ENCODE data around the gene MAB21L1. TPM values are rescaled to one million over a fixed set of nuclear protein-coding genes. Genes with fewer than 3 reads are reported as not detected.

The MAB21L1 gene
- total and polyA plus RNA-seq, 7 donors, result 0.34 to 1.8 (median 1.2) TPM

DNA sequence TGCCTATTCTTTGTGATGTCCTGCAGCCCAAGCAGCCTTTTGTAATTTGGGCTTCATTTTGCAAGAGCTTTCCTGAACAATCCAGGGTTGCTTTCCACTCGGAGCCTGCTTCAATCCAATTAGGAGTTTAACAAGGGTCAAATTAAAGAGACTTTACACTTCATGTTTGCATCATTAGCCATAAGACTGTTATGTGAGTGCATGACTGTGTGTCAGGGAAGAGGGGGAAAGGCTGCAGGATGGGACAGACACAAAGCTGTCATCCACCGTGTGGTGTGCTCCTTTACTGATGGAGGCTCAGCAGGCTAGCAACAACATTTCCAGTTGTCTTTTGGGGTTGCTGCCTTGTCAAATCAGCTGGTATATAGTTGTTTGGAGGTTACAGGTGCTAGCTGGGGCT is 23.7 kb upstream of the MAB21L1 start:
- no peaks in the 10 kb centered on the region for H3K36me3 ChIP-seq (ENCODE audit: insufficient read depth in 1 of 2, low read depth in 1 of 2)
- DNase-seq, result no peak
- H3K9me3 ChIP-seq, result peaks cover 5% of the 10 kb centered on the region
- intact Hi-C loops (cut with DNase I), result no loop called here
- no peaks in the 10 kb centered on the region for H3K27me3 ChIP-seq (ENCODE audit: insufficient read depth in 3 of 3, low read length in 2 of 3)
- no peak overlapping the region for H3K4me3 ChIP-seq
- WGBS, 3 donors, result 71 to 78% (median 74%) methylated on average over 2 of the region's 2 CpGs
- H3K27ac ChIP-seq, result no peak overlapping the region
- TF ChIP-seq, protein P1, sequence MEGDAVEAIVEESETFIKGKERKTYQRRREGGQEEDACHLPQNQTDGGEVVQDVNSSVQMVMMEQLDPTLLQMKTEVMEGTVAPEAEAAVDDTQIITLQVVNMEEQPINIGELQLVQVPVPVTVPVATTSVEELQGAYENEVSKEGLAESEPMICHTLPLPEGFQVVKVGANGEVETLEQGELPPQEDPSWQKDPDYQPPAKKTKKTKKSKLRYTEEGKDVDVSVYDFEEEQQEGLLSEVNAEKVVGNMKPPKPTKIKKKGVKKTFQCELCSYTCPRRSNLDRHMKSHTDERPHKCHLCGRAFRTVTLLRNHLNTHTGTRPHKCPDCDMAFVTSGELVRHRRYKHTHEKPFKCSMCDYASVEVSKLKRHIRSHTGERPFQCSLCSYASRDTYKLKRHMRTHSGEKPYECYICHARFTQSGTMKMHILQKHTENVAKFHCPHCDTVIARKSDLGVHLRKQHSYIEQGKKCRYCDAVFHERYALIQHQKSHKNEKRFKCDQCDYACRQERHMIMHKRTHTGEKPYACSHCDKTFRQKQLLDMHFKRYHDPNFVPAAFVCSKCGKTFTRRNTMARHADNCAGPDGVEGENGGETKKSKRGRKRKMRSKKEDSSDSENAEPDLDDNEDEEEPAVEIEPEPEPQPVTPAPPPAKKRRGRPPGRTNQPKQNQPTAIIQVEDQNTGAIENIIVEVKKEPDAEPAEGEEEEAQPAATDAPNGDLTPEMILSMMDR (IDR thresholded peaks at IDR 0.05), result no peak
- ATAC-seq, result no peak
- H3K4me1 ChIP-seq, result no peaks in the 10 kb centered on the region

DNA sequence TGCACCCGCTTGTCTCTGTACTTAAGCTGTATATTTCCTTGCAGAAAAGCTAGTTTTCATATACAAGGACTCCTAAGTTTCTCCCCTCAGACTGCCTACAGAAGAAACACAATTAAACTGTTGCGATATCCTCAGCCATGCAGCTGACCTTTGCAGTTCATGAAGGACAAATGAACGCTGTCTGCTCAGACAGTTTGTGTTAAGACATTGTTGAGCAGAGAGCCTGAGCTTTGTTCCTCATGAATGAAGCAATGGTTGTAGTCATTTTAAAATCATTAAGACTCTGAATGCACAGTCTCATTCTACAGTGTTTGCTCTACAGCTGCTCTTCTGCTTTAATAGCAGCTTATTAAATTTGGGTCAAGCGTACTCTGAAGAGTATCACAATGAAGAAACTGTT is 23.2 kb upstream of the MAB21L1 start:
- intact Hi-C loops (cut with DNase I), result no loop called here
- Histone ChIP-seq H3K9me3 (peaks cover 9% of the 10 kb centered on the region), H3K4me3 (no peak overlapping the region), H3K4me1 (no peaks in the 10 kb centered on the region), H3K27me3 (ENCODE audit: insufficient read depth in 3 of 3, low read length in 2 of 3) (no peaks in the 10 kb centered on the region), H3K27ac (no peak overlapping the region), H3K36me3 (ENCODE audit: insufficient read depth in 1 of 2, low read depth in 1 of 2) (no peaks in the 10 kb centered on the region)
- WGBS, 3 donors, result 69 to 84% (median 75%) methylated on average over 4 of the region's 4 CpGs
- ATAC-seq (no peak), DNase-seq (no peak)
- TF ChIP-seq, protein P1 (IDR thresholded peaks at IDR 0.05), result no peak

DNA sequence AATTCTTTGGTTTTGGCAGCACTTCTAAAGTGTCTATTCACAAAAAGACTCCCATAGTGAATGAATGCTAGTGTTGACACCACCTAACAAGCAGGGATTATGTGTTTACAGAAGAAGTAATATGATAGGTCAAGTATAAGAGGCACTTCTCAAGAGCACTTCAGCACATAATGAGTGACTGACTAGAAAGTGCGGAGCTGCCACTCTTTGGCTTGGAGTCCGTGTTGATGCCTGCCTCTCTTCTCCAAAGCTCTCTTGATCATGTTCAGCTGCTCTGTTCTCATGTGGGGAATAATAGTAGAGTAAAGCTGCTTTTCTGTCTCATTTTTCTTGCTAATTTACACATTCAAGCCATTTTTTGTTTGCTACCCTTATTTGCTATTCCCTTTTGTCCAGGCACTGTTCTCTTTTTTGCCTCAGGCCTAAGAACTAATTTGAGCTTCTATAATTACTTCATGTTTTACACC is 22.7 kb upstream of the MAB21L1 start:
- H3K4me3 ChIP-seq, result no peak overlapping the region
- H3K27me3 ChIP-seq (ENCODE audit: insufficient read depth in 3 of 3, low read length in 2 of 3), result no peaks in the 10 kb centered on the region
- intact Hi-C loops (cut with DNase I), result no loop called here
- H3K4me1 ChIP-seq, result no peaks in the 10 kb centered on the region
- peaks cover 10% of the 10 kb centered on the region for H3K9me3 ChIP-seq
- DNase-seq (no peak), ATAC-seq (peak in 1 of 4 donors; percentile 67)
- H3K27ac ChIP-seq, result no peak overlapping the region
- WGBS, 3 donors, result 53 to 81% (median 60%) methylated on average over 2 of the region's 2 CpGs
- no peaks in the 10 kb centered on the region for H3K36me3 ChIP-seq (ENCODE audit: insufficient read depth in 1 of 2, low read depth in 1 of 2)
- TF ChIP-seq, protein P1 (IDR thresholded peaks at IDR 0.05), result no peak

DNA sequence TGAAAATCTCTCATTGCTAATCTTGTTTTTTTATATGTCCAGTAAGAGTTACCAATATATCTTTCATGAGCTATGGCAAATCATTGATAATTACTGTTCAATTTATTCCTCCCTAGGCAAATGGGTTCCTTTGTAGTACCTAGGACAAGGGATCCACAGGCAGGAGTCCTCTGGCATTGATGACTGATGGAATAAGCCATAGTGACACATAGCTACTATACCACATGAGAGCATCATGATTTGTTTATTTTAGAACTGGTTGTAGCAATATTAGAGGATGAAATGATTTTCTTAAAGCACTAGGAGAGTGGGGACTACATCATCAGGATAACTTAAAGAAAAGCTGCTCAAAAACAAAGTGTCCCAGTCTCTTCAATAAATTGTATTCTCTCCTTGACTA is 21.7 kb upstream of the MAB21L1 start:
- no peak overlapping the region for H3K4me3 ChIP-seq
- no peaks in the 10 kb centered on the region for H3K36me3 ChIP-seq (ENCODE audit: insufficient read depth in 1 of 2, low read depth in 1 of 2)
- ATAC-seq (no peak), DNase-seq (no peak)
- TF ChIP-seq, protein P1 (IDR thresholded peaks at IDR 0.05), result no peak
- no peak overlapping the region for H3K27ac ChIP-seq
- no peaks in the 10 kb centered on the region for H3K4me1 ChIP-seq
- intact Hi-C loops (cut with DNase I), result no loop called here
- peaks cover 10% of the 10 kb centered on the region for H3K9me3 ChIP-seq
- no peaks in the 10 kb centered on the region for H3K27me3 ChIP-seq (ENCODE audit: insufficient read depth in 3 of 3, low read length in 2 of 3)

DNA sequence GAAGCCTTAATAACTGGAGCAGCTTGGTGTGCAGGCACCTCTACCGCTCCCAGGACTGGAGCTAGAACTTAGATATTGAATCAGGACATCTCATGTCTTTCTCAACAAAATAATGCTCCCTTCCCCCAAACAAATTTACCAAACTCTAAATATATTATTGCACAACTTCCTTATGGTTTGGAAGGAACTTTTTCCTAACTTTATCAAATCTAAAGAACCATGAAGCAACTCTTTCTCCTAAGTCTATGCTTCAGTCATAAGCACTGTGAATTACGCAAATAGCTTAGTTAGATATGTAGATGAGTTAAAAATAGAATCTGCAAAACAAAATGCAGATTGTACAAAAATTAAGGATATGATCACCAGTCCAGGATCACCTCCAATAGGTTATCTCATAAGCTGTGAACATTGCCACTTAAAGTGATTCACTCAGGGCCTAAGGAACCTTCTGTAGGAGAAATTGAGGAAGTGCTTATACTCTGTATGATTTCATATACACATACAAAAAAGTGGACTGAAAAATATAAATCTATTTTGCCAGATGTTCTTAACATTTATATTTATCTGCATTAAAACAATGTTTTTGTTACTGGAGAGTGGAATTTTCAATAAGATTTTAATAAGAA is 20.4 kb upstream of the MAB21L1 start:
- Histone ChIP-seq H3K9me3 (peaks cover 10% of the 10 kb centered on the region), H3K27ac (no peak overlapping the region), H3K4me3 (no peak overlapping the region), H3K27me3 (ENCODE audit: insufficient read depth in 3 of 3, low read length in 2 of 3) (no peaks in the 10 kb centered on the region), H3K36me3 (ENCODE audit: insufficient read depth in 1 of 2, low read depth in 1 of 2) (no peaks in the 10 kb centered on the region), H3K4me1 (no peaks in the 10 kb centered on the region)
- no peak for DNase-seq
- TF ChIP-seq, protein P1 (IDR thresholded peaks at IDR 0.05), result no peak
- ATAC-seq, result no peak
- WGBS, 3 donors, result 94 to 97% (median 95%) methylated on average over 2 of the region's 2 CpGs
- intact Hi-C loops (cut with DNase I), result no loop called here
